NB4 (cell line): Measurements from ENCODE around the gene CTNS.

Experiments used
- CTCF ChIP-seq: IDR thresholded peaks from one replicate; pipeline ENCODE4 v1.5.1; 2012; ENCODE audit warnings: low read depth, low read length
- POLR2A ChIP-seq: IDR thresholded peaks from 2 replicates; pipeline ENCODE4 v1.6.1; 2011; ENCODE audit warnings: mild to moderate bottlenecking; ENCODE audit not compliant: insufficient read length; ENCODE audit errors: extremely low read depth

GRCh38 chr17:3690094-3690715 is 53.6 kb downstream of the CTNS start:
- TF ChIP-seq POLR2A: no peak
- TF ChIP-seq CTCF: no peak
